Neural cell (in vitro differentiated cells): ENCODE data around the gene MTA1.

Source experiments
- EP300 ChIP-seq: fragments of 450-650 bp; conservative IDR thresholded peaks from 2 replicates; pipeline ENCODE4 v1.6.1; 2014; ENCODE audit warnings: antibody characterized with exemption, mild to moderate bottlenecking, moderate library complexity; ENCODE audit not compliant: poor library complexity, severe bottlenecking
- EZH2 ChIP-seq: fragments of 200-600, 300-800 bp; shearing (Covaris generic), sonication (generic); IDR thresholded peaks from 2 replicates; pipeline ENCODE4 v1.6.1; 2014; ENCODE audit warnings: antibody characterized with exemption, low read length, borderline replicate concordance, mild to moderate bottlenecking; ENCODE audit not compliant: insufficient read depth, poor library complexity, severe bottlenecking
- MXI1 ChIP-seq: fragments of 450-650 bp; conservative IDR thresholded peaks from 2 replicates; pipeline ENCODE4 v1.6.1; 2014; ENCODE audit warnings: antibody characterized with exemption, mild to moderate bottlenecking; ENCODE audit not compliant: poor library complexity, severe bottlenecking
- POLR2AphosphoS5 ChIP-seq: IDR thresholded peaks from 2 replicates; pipeline ENCODE4 v1.6.1; 2012
- SMC3 ChIP-seq: fragments of 450-650 bp; conservative IDR thresholded peaks from 2 replicates; pipeline ENCODE4 v1.6.1; 2014; ENCODE audit warnings: antibody characterized with exemption, mild to moderate bottlenecking, moderate library complexity; ENCODE audit not compliant: poor library complexity
- TAF1 ChIP-seq: IDR thresholded peaks from 2 replicates; pipeline ENCODE4 v1.6.1; 2012; ENCODE audit warnings: low read depth
- TF ChIP-seq, protein P1 (sequence below): IDR thresholded peaks from 2 replicates; pipeline ENCODE4 v1.6.1; 2012; ENCODE audit warnings: borderline replicate concordance
- TF ChIP-seq, protein P2 (sequence below): fragments of 450-650 bp; IDR thresholded peaks from 2 replicates; pipeline ENCODE4 v1.5.1; 2014; ENCODE audit warnings: antibody characterized with exemption, mild to moderate bottlenecking, moderate library complexity; ENCODE audit not compliant: poor library complexity, severe bottlenecking

DNA sequence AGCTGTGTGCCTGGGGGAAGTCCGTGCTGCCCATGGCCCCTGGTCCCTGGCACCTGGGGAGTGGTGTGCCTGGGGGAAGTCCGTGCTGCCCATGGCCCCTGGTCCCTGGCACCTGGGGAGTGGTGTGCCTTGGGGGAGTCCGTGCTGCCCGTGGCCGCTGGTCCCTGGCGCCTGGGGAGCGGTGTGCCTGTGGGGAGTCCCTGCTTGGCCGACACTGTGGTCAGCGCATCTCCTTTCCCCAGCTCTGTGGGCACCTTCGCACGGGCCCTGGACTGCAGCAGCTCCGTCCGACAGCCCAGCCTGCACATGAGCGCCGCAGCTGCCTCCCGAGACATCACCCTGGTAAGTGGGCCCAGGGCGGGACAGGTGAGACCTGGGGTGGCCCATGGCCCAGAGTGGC lies 40.5 kb downstream of the MTA1 start:
- TF ChIP-seq, protein P1, sequence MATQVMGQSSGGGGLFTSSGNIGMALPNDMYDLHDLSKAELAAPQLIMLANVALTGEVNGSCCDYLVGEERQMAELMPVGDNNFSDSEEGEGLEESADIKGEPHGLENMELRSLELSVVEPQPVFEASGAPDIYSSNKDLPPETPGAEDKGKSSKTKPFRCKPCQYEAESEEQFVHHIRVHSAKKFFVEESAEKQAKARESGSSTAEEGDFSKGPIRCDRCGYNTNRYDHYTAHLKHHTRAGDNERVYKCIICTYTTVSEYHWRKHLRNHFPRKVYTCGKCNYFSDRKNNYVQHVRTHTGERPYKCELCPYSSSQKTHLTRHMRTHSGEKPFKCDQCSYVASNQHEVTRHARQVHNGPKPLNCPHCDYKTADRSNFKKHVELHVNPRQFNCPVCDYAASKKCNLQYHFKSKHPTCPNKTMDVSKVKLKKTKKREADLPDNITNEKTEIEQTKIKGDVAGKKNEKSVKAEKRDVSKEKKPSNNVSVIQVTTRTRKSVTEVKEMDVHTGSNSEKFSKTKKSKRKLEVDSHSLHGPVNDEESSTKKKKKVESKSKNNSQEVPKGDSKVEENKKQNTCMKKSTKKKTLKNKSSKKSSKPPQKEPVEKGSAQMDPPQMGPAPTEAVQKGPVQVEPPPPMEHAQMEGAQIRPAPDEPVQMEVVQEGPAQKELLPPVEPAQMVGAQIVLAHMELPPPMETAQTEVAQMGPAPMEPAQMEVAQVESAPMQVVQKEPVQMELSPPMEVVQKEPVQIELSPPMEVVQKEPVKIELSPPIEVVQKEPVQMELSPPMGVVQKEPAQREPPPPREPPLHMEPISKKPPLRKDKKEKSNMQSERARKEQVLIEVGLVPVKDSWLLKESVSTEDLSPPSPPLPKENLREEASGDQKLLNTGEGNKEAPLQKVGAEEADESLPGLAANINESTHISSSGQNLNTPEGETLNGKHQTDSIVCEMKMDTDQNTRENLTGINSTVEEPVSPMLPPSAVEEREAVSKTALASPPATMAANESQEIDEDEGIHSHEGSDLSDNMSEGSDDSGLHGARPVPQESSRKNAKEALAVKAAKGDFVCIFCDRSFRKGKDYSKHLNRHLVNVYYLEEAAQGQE = no peak
- TF ChIP-seq, protein P2, sequence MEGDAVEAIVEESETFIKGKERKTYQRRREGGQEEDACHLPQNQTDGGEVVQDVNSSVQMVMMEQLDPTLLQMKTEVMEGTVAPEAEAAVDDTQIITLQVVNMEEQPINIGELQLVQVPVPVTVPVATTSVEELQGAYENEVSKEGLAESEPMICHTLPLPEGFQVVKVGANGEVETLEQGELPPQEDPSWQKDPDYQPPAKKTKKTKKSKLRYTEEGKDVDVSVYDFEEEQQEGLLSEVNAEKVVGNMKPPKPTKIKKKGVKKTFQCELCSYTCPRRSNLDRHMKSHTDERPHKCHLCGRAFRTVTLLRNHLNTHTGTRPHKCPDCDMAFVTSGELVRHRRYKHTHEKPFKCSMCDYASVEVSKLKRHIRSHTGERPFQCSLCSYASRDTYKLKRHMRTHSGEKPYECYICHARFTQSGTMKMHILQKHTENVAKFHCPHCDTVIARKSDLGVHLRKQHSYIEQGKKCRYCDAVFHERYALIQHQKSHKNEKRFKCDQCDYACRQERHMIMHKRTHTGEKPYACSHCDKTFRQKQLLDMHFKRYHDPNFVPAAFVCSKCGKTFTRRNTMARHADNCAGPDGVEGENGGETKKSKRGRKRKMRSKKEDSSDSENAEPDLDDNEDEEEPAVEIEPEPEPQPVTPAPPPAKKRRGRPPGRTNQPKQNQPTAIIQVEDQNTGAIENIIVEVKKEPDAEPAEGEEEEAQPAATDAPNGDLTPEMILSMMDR = no peak
- TF ChIP-seq EP300 = no peak
- no peak for TF ChIP-seq POLR2AphosphoS5
- TF ChIP-seq SMC3 = no peak
- TF ChIP-seq EZH2 = no peak
- TF ChIP-seq TAF1 = no peak
- no peak for TF ChIP-seq MXI1
